ENCODE data around the gene UQCC5. TPM values are rescaled to one million over a fixed set of nuclear protein-coding genes. Genes with fewer than 3 reads are reported as not detected.

The UQCC5 gene
- total and polyA plus RNA-seq, 2 donors from 2014 or later = 26.8 to 135 TPM

DNA sequence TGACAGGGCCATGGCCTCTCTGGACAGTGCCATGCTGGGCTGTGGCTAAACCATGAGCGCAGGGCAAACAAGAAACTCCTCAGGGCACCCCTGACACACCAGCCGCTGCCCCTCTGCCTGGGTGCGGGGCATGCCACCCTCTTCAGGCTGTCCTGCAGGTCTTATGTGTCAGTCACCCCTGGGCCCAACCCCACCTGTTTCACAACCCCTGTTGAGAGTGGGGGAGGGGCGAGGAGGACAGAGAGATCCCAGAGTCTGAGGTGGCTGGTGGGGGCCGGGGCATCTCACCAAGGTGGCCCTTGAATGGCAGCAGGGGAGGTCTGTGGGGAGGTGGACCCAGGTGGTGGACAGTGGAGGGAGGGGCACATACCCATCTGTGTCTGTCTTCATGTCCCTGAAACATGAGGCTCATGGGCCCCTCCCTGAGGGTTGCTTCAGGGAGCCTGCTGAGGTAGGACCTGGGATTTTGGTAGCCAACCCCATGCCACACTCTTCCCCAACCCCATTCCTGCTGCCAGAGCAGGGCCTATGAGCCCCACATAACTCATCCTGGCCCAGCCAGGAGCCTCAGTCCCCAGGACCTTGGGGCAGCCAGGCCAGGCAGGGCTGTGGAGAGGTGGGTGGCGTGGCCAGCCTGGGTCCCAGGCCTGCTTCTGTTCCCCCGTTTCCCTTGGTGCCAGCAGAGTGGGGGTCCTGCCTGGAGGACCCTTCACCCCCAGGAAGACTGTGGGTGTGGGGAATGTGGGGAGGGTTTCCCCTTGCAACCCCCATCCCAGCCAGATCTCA, 43.0 kb upstream of the UQCC5 start:
- H3K4me1 ChIP-seq (ENCODE audit: control insufficient read depth in 2 of 3, insufficient read depth in 2 of 3, low read depth in 1 of 3, low read length in 3 of 3) = peaks cover 0 to 25% (median 0%) of the 10 kb centered on the region in 3 donors
- intact Hi-C loops (cut with DNase I) = no loop called here
- peaks cover 0 to 40% (median 23%) of the 10 kb centered on the region in 3 donors for H3K36me3 ChIP-seq (ENCODE audit: control insufficient read depth in 2 of 3, insufficient read depth in 3 of 3, low read length in 3 of 3)
- TF ChIP-seq, protein P1, sequence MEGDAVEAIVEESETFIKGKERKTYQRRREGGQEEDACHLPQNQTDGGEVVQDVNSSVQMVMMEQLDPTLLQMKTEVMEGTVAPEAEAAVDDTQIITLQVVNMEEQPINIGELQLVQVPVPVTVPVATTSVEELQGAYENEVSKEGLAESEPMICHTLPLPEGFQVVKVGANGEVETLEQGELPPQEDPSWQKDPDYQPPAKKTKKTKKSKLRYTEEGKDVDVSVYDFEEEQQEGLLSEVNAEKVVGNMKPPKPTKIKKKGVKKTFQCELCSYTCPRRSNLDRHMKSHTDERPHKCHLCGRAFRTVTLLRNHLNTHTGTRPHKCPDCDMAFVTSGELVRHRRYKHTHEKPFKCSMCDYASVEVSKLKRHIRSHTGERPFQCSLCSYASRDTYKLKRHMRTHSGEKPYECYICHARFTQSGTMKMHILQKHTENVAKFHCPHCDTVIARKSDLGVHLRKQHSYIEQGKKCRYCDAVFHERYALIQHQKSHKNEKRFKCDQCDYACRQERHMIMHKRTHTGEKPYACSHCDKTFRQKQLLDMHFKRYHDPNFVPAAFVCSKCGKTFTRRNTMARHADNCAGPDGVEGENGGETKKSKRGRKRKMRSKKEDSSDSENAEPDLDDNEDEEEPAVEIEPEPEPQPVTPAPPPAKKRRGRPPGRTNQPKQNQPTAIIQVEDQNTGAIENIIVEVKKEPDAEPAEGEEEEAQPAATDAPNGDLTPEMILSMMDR (IDR thresholded peaks at IDR 0.05; ENCODE audit: borderline replicate concordance, extremely low read depth, insufficient read depth) = no peak
- no peaks in the 10 kb centered on the region for H3K27me3 ChIP-seq (ENCODE audit: control insufficient read depth, insufficient read depth, low read length)
- H3K27ac ChIP-seq (ENCODE audit: low read depth in 2 of 2, low read length in 2 of 2) = no peak overlapping the region
- H3K9ac ChIP-seq (ENCODE audit: low read length in 3 of 3) = no peak overlapping the region
- no peak for DNase-seq
- no peak for FAIRE-seq
- H3K4me3 ChIP-seq (ENCODE audit: low read length in 3 of 3) = no peak overlapping the region
- H3K9me3 ChIP-seq (ENCODE audit: control insufficient read depth in 2 of 3, insufficient read depth in 1 of 3, low read length in 3 of 3) = no peaks in the 10 kb centered on the region

DNA sequence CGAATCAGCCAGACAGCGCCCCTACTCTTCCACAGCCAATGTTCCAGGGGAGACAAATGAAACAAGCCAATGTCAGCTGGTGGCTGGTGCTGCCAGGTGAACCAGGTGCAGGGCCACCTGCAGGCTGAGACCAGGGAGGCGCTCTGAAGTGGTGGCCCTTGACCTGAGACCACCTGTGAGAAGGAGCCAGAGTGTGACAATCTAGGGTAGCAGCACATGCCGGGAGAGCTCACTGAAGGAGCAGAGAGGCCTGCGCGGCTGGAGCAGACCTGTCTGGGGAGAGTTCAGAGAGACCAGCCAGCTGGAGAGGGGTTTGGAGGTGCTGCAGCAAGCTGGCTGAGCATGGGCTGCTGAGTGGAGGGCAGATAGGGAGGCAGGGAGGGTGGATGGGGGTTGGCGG, 42.0 kb upstream of the UQCC5 start:
- DNase-seq = peak in 3 of 5 donors; percentile 21 to 34 (median 22)

DNA sequence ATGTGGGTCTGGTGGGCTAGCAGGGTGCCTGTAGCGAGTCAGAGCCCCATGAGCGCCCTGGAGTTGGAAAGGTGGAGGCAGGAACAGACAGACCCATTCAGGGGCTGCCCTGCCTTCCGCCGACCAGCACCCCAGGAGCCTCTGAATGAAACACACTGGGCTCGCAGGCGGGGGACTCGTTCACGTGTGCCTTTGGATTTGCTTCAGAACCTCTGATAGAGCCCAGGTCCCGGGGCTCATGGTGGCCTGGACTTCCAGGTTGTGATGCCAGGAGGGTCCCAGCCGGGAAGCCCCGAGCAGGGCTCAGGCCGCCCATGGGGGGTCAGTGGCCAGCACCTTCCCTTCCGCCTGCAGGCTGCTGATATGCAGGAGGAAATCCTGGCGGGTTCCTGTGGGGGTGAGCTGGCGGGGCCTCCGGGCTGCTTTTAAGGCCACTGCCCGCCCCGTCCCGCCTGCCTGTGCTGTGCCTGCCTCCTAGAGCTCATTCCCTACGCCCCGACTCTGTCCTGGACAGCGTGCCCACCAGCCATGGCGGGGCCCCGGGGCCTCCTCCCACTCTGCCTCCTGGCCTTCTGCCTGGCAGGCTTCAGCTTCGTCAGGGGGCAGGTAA, 41.4 kb upstream of the UQCC5 start, which contains the start of gene STAB1:
TSS of gene STAB1 (plus strand) at position 453 of the 610 bp plus-strand sequence. CDS start at position 529, 76 bp downstream.
- H3K27me3 ChIP-seq (ENCODE audit: control insufficient read depth, insufficient read depth, low read length) = no peaks in the 10 kb centered on the region
- peaks cover 0 to 23% (median 0%) of the 10 kb centered on the region in 3 donors for H3K4me1 ChIP-seq (ENCODE audit: control insufficient read depth in 2 of 3, insufficient read depth in 2 of 3, low read depth in 1 of 3, low read length in 3 of 3)
- FAIRE-seq (no peak), DNase-seq (peak in 3 of 5 donors; percentile 31 to 90 (median 50))
- H3K4me3 ChIP-seq (ENCODE audit: low read length in 3 of 3) = peak within 1 kb of the TSS in 2 of 3 donors; percentile 32 to 48
- intact Hi-C loops (cut with DNase I) = no loop called here
- TF ChIP-seq, protein P1 (IDR thresholded peaks at IDR 0.05; ENCODE audit: borderline replicate concordance, extremely low read depth, insufficient read depth) = no peak
- H3K27ac ChIP-seq (ENCODE audit: low read depth in 2 of 2, low read length in 2 of 2) = peak within 1 kb of the TSS in 1 of 2 donors; percentile 22
- H3K9me3 ChIP-seq (ENCODE audit: control insufficient read depth in 2 of 3, insufficient read depth in 1 of 3, low read length in 3 of 3) = no peaks in the 10 kb centered on the region
- H3K36me3 ChIP-seq (ENCODE audit: control insufficient read depth in 2 of 3, insufficient read depth in 3 of 3, low read length in 3 of 3) = peaks cover 0 to 30% (median 16%) of the 10 kb centered on the region in 3 donors
- H3K9ac ChIP-seq (ENCODE audit: low read length in 3 of 3) = peak within 1 kb of the TSS in 1 of 3 donors; percentile 26

More for the DNA sequence above, 42.0 kb upstream of the UQCC5 start:
- Histone ChIP-seq H3K36me3 (ENCODE audit: control insufficient read depth in 2 of 3, insufficient read depth in 3 of 3, low read length in 3 of 3) (peaks cover 0 to 34% (median 21%) of the 10 kb centered on the region in 3 donors), H3K9me3 (ENCODE audit: control insufficient read depth in 2 of 3, insufficient read depth in 1 of 3, low read length in 3 of 3) (no peaks in the 10 kb centered on the region), H3K27ac (ENCODE audit: low read depth in 2 of 2, low read length in 2 of 2) (no peak overlapping the region), H3K27me3 (ENCODE audit: control insufficient read depth, insufficient read depth, low read length) (no peaks in the 10 kb centered on the region), H3K4me1 (ENCODE audit: control insufficient read depth in 2 of 3, insufficient read depth in 2 of 3, low read depth in 1 of 3, low read length in 3 of 3) (peaks cover 0 to 26% (median 0%) of the 10 kb centered on the region in 3 donors), H3K9ac (ENCODE audit: low read length in 3 of 3) (no peak overlapping the region), H3K4me3 (ENCODE audit: low read length in 3 of 3) (no peak overlapping the region)
- TF ChIP-seq, protein P1 (IDR thresholded peaks at IDR 0.05; ENCODE audit: borderline replicate concordance, extremely low read depth, insufficient read depth) = no peak
- no peak for FAIRE-seq
- intact Hi-C loops (cut with DNase I) = no loop called here
